Body of pancreas (tissue), 4 donors: ENCODE results near the gene SLC24A4. TPM values are rescaled to one million over a fixed set of nuclear protein-coding genes. Genes with fewer than 3 reads are reported as not detected.
"Not testable (repeated sequence)": the region's sequence is repeated elsewhere in the genome, so short reads cannot be mapped to it uniquely, and the experiment has no call there.

Experiments used
- ATAC-seq: fragments of 150-250 bp; one replicate; pipeline ENCODE4 v1.9.1; 2016
- DNase-seq, 4 donors: peaks; one replicate each; pipeline ENCODE4 v3.0.0-alpha.2; 2019
- H3K27ac ChIP-seq, 4 donors: fragments of 200-600 bp; sonication (generic); 1 replicate in 3 of 4; 2 replicates in 1 of 4; pipeline versions ENCODE4 v1.5.1 to v1.6.1; 2016 to 2019; ENCODE audit warnings: mild to moderate bottlenecking in 1 of 4, mixed read lengths in 1 of 4, moderate library complexity in 1 of 4
- H3K27me3 ChIP-seq, 2 donors: fragments of 200-600 bp; sonication (generic); one replicate each; pipeline ENCODE4 v1.6.0; 2016; ENCODE audit warnings: mild to moderate bottlenecking in 1 of 2
- H3K36me3 ChIP-seq, 2 donors: fragments of 200-600 bp; sonication (generic); replicated peaks in 1 of 2; 2 replicates each; pipeline ENCODE4 v1.5.1; 2016; ENCODE audit warnings: low read depth in 2 of 2; ENCODE audit not compliant: insufficient read depth in 1 of 2
- H3K4me1 ChIP-seq: fragments of 200-600 bp; sonication (generic); one replicate; pipeline ENCODE4 v1.6.0; 2016
- H3K4me3 ChIP-seq, 2 donors: fragments of 200-600 bp; sonication (generic); 1 replicate in 1 of 2; 2 replicates in 1 of 2; pipeline ENCODE4 v1.5.1; 2016 to 2019
- H3K9me3 ChIP-seq, 3 donors: fragments of 200-600 bp; sonication (generic); 1 replicate in 2 of 3; 2 replicates in 1 of 3; pipeline ENCODE4 v1.5.1; 2016
- CTCF ChIP-seq, 7 experiments: fragments of 450-650 bp in 4 of 7; fragments of 200-600 bp in 3 of 7; sonication (generic) in 3 of 7; IDR thresholded peaks; one replicate each; pipeline ENCODE4 v1.5.1; 2016 to 2019; ENCODE audit warnings: antibody characterized with exemption in 7 of 7
- POLR2A ChIP-seq, 3 donors: fragments of 450-650 bp; IDR thresholded peaks; one replicate each; pipeline ENCODE4 v1.6.1; 2016; ENCODE audit warnings: antibody characterized with exemption in 3 of 3, mild to moderate bottlenecking in 2 of 3
- WGBS, 2 donors: methylation state at CpG; one replicate each; pipeline ENCODE4 v1.1.5; 2017; 5-methylcytosine and 5-hydroxymethylcytosine counted together
- intact Hi-C: fragments of 100-400 bp; cut with DNase I; formaldehyde crosslinking; loops from one replicate; pipeline ENCODE4 v1.15.1; 2023
- total RNA-seq, 2 donors: library from RNA; depleted of rRNA; stranded (reverse); fragments of >200 nt; gene quantifications; one replicate each; pipeline ENCODE4 v1.1.0, GENCODE V29; 2016

The SLC24A4 gene
- total RNA-seq, 2 donors from 2014 or later, result 0.26 TPM; not detected in 1

DNA sequence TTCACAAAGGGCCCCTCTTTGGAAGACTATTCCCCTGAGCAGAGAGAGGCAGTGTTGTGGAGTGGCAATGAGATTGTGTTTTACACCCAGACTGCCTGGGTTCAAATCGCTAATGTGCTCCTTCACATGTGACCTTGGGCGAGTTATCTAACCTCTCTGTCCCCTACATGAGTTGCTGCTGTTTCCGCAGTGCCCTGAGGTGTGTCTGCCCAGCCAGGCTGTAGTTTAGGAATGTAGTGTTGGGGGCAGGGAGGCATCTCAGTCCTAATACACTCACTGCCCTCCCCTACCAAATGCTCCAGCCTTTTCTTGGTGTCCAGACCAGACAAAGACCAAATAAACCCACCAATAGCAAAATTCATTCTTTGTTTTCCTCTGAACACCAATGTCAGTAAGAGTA, 78.6 kb downstream of the SLC24A4 start:
- Histone ChIP-seq H3K9me3 (no peaks in the 10 kb centered on the region), H3K4me1 (no peaks in the 10 kb centered on the region), H3K27ac (no peak overlapping the region), H3K4me3 (no peak overlapping the region), H3K36me3 (no peaks in the 10 kb centered on the region), H3K27me3 (no peaks in the 10 kb centered on the region)
- ATAC-seq (no peak), DNase-seq (no peak)
- TF ChIP-seq CTCF (IDR thresholded peaks at IDR 0.05), result no peak
- no peak for TF ChIP-seq POLR2A (IDR thresholded peaks at IDR 0.05)
- intact Hi-C loops, result no loop called here
- WGBS, 2 donors, result 31 to 42% methylated on average over 3 of the region's 3 CpGs

- 63 to 69% methylated on average over 1 of the region's 1 CpG for WGBS, 2 donors
- H3K4me3 ChIP-seq, H3K27me3 ChIP-seq, H3K9me3 ChIP-seq, H3K27ac ChIP-seq, intact Hi-C loops, DNase-seq, H3K4me1 ChIP-seq, ATAC-seq, H3K36me3 ChIP-seq: not testable (repeated sequence)
Measured at GRCh38 chr14:92402500-92402899, 79.5 kb downstream of the SLC24A4 start.

- DNase-seq (no peak), ATAC-seq (no peak)
- Histone ChIP-seq H3K36me3 (no peaks in the 10 kb centered on the region), H3K27ac (no peak overlapping the region), H3K4me3 (no peak overlapping the region), H3K27me3 (no peaks in the 10 kb centered on the region), H3K4me1 (no peaks in the 10 kb centered on the region), H3K9me3 (no peaks in the 10 kb centered on the region)
- intact Hi-C loops, result no loop called here
- 73% methylated on average over 4 of the region's 4 CpGs for WGBS, 2 donors
- TF ChIP-seq POLR2A (IDR thresholded peaks at IDR 0.05) (no peak), CTCF (IDR thresholded peaks at IDR 0.05) (no peak)
Measured at GRCh38 chr14:92404018-92404417, 81.1 kb downstream of the SLC24A4 start.

DNA sequence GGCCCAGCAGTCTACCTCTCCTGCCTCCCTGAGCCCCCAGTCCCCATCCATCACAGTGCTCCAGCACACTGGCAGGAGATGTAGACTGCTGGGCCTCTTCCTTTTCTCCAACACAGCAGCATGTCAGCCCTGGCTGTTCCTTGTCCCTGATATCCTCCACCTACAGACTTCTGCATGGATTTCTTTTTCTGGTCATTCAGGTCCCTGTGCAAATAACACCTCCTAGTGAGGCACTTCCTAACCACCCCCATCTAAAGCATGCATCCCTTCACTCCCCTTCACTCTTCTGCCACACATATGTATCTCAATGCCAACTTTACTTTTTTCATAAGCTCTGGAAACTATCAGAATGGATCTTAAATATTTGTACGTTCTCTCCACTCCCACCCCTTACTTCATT, 81.5 kb downstream of the SLC24A4 start:
- Histone ChIP-seq H3K9me3 (no peaks in the 10 kb centered on the region), H3K36me3 (no peaks in the 10 kb centered on the region), H3K4me3 (no peak overlapping the region), H3K27me3 (no peaks in the 10 kb centered on the region), H3K4me1 (no peaks in the 10 kb centered on the region), H3K27ac (no peak overlapping the region)
- 38 to 39% methylated on average over 1 of the region's 1 CpG for WGBS, 2 donors
- no peak for TF ChIP-seq POLR2A (IDR thresholded peaks at IDR 0.05)
- TF ChIP-seq CTCF (IDR thresholded peaks at IDR 0.05), result no peak
- ATAC-seq, result no peak
- intact Hi-C loops, result no loop called here
- no peak for DNase-seq

DNA sequence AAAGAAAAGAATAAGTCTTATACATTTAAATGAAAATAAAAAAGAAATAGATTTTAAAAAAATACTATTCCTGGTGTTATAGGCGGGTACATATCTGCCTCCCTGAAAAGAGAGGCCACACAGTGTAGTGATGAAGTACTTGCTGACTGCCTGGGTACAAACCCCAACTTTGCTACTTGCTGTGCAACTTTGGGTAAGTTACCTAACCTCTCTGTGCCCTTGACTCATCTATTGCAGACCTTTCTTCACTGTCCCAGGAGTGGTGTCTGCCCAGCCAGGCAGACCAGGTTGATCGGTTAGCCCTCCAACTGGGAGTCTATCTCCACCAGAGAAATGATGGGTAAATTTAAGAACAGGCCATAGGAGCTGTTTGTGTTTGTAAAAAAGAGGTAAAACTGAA, 82.0 kb downstream of the SLC24A4 start:
- TF ChIP-seq CTCF (IDR thresholded peaks at IDR 0.05) (no peak), POLR2A (IDR thresholded peaks at IDR 0.05) (no peak)
- no peak for DNase-seq
- intact Hi-C loops, result no loop called here
- WGBS, 2 donors, result 84 to 85% methylated on average over 2 of the region's 2 CpGs
- Histone ChIP-seq H3K36me3 (no peaks in the 10 kb centered on the region), H3K4me1 (no peaks in the 10 kb centered on the region), H3K27ac (no peak overlapping the region), H3K4me3 (no peak overlapping the region), H3K9me3 (no peaks in the 10 kb centered on the region), H3K27me3 (no peaks in the 10 kb centered on the region)
- no peak for ATAC-seq
